Left lung (tissue), 10 donors: Measurements from ENCODE around the gene WBP2. TPM values are rescaled to one million over a fixed set of nuclear protein-coding genes. Genes with fewer than 3 reads are reported as not detected.

Source experiments
- ATAC-seq: fragments of 200-7000 bp; cut with Tn5 transposase; one replicate; pipeline ENCODE4 v1.9.1; 2020; ENCODE audit warnings: moderate library complexity
- DNase-seq, 4 donors: peaks; one replicate each; pipeline ENCODE4 v3.0.0-alpha.2; 2013 to 2020
- H3K27ac ChIP-seq, 2 donors: fragments of 200-600 bp; sonication (generic) in 1 of 2; one replicate each; pipeline versions ENCODE4 v1.5.0 to v1.8.0; 2020 to 2021
- H3K27me3 ChIP-seq, 2 donors: fragments of 200-600 bp; sonication (generic) in 1 of 2; one replicate each; pipeline versions ENCODE4 v1.5.0 to v1.8.0; 2020 to 2021
- H3K36me3 ChIP-seq, 2 donors: fragments of 200-600 bp; sonication (generic) in 1 of 2; one replicate each; pipeline versions ENCODE4 v1.5.0 to v1.8.0; 2020 to 2021
- H3K4me1 ChIP-seq, 2 donors: fragments of 200-600 bp; one replicate each; pipeline ENCODE4 v1.8.0; 2021
- H3K4me3 ChIP-seq, 2 donors: fragments of 200-600 bp; sonication (generic) in 1 of 2; one replicate each; pipeline versions ENCODE4 v1.5.0 to v1.8.0; 2020 to 2021; ENCODE audit warnings: mild to moderate bottlenecking in 1 of 2
- H3K9me3 ChIP-seq, 2 donors: fragments of 200-600 bp; sonication (generic) in 1 of 2; one replicate each; pipeline versions ENCODE4 v1.5.0 to v1.8.0; 2020 to 2021
- intact Hi-C, 2 donors: fragments of 100-400 bp; cut with DNase I; formaldehyde crosslinking; loops; one replicate each; pipeline versions ENCODE4 v1.11.2 to v1.14.2; 2022
- polyA plus RNA-seq, 6 donors: library from polyadenylated mRNA; unstranded; fragments of 120-200 nt; gene quantifications; one replicate each; pipeline ENCODE4 v1.2.1, GENCODE V29; 2013; ENCODE audit not compliant: insufficient read length in 6 of 6
- total RNA-seq, 2 donors: library from RNA; stranded (reverse); fragmentation: NEBNext Ultra II Directional; extraction: Animal tissue kit (Norgen Biotek cat#: 25700); gene quantifications; one replicate each; pipeline ENCODE4 v1.2.1, GENCODE V29; 2021
- TF ChIP-seq, protein P1 (sequence below), 2 donors: fragments of 200-600 bp; sonication (generic) in 1 of 2; IDR thresholded peaks; one replicate each; pipeline versions ENCODE4 v1.5.0 to v1.8.0; 2021; ENCODE audit warnings: antibody characterized with exemption in 2 of 2
- donor health status: DM: no; HTN: yes; CAD: no.
- donor health status: DM: no; HTN: no; CAD: no.

WBP2 gene
- total and polyA plus RNA-seq, 8 donors, result 64.1 to 132 (median 75.6) TPM

DNA sequence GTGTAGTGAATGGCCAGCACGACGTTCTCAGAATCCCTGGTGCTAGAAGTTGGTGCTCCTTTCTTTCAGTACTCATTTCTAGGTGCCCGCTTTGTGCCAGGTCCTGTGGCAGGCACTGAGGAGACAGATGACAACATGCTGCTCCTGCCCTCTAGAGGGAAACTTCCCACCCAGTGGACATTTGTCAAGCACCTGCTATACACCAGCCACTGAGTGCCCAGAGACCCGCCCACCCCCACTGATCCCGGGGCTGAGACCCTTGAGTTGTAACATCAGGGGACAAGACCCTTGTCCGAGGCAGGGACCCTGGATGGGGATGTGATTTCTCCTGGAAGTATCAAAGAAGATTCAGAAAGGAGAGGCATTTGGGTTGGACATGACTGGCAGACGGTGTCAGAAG, 36.0 kb downstream of the WBP2 start:
- no peak for ATAC-seq
- Histone ChIP-seq H3K4me3 (no peak overlapping the region), H3K27ac (no peak overlapping the region), H3K36me3 (peaks cover 0 to 98% of the 10 kb centered on the region in 2 donors), H3K9me3 (no peaks in the 10 kb centered on the region), H3K27me3 (no peaks in the 10 kb centered on the region), H3K4me1 (no peaks in the 10 kb centered on the region)
- no peak for DNase-seq
- intact Hi-C loops, result no loop called here
- TF ChIP-seq, protein P1, sequence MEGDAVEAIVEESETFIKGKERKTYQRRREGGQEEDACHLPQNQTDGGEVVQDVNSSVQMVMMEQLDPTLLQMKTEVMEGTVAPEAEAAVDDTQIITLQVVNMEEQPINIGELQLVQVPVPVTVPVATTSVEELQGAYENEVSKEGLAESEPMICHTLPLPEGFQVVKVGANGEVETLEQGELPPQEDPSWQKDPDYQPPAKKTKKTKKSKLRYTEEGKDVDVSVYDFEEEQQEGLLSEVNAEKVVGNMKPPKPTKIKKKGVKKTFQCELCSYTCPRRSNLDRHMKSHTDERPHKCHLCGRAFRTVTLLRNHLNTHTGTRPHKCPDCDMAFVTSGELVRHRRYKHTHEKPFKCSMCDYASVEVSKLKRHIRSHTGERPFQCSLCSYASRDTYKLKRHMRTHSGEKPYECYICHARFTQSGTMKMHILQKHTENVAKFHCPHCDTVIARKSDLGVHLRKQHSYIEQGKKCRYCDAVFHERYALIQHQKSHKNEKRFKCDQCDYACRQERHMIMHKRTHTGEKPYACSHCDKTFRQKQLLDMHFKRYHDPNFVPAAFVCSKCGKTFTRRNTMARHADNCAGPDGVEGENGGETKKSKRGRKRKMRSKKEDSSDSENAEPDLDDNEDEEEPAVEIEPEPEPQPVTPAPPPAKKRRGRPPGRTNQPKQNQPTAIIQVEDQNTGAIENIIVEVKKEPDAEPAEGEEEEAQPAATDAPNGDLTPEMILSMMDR (IDR thresholded peaks at IDR 0.05), result no peak

DNA sequence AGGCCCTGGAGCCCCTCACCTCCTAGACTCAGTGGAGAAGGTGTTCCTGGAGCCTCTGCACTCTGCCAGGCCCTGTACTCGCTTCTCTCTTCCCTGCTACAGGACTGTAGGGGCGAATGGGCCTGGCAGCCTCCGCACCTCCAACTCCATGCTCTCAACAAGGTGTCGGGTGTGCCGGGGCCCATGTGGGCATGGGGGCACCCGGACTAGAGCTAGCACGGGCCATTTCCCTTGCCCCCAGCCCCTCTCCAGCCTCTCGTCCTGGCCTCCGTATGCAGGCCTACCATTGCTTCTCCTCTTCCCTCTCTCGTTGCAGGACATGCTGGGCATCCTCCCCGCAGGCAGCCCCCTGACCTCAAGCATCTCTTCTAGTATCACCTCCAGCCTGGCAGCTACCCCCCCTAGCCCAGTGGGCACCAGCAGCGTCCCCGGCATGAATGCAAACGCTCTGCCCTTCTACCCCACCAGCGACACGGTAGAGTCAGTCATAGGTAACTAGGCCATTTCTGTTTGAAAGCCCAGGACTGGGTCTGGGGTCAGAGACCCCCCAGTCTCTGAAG, 36.7 kb downstream of the WBP2 start:
- Histone ChIP-seq H3K27ac (no peak overlapping the region), H3K4me3 (no peak overlapping the region), H3K36me3 (peaks cover 0 to 98% of the 10 kb centered on the region in 2 donors), H3K27me3 (no peaks in the 10 kb centered on the region), H3K4me1 (no peaks in the 10 kb centered on the region), H3K9me3 (no peaks in the 10 kb centered on the region)
- intact Hi-C loops, result no loop called here
- ATAC-seq, result no peak
- TF ChIP-seq, protein P1 (IDR thresholded peaks at IDR 0.05), result no peak
- peak in 1 of 4 donors; percentile 66 for DNase-seq

DNA sequence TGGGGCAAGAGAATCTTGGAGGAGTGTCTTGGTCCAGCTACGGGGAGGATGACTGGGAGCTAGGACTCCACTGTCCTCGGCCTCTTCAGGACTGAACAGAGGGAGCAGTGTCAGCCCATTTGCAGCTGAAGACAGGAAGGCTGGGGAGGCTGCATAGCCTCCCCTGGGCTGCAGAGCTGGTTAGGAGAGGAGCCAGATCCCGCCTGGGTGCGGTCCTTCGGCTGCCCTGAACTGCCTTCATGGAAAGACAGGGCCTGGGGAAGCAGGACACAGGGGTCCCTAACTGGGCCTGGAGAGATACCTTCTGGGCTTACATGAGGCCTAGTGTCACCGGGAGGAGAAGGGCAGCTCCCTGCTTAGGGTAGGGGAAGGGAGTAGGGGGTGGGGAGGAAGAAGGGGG, 37.6 kb downstream of the WBP2 start:
- DNase-seq (peak in 1 of 4 donors; percentile 31), ATAC-seq (no peak)
- Histone ChIP-seq H3K27ac (no peak overlapping the region), H3K27me3 (no peaks in the 10 kb centered on the region), H3K4me1 (no peaks in the 10 kb centered on the region), H3K9me3 (no peaks in the 10 kb centered on the region), H3K4me3 (no peak overlapping the region), H3K36me3 (peaks cover 0 to 98% of the 10 kb centered on the region in 2 donors)
- intact Hi-C loops, result no loop called here
- TF ChIP-seq, protein P1 (IDR thresholded peaks at IDR 0.05), result no peak

DNA sequence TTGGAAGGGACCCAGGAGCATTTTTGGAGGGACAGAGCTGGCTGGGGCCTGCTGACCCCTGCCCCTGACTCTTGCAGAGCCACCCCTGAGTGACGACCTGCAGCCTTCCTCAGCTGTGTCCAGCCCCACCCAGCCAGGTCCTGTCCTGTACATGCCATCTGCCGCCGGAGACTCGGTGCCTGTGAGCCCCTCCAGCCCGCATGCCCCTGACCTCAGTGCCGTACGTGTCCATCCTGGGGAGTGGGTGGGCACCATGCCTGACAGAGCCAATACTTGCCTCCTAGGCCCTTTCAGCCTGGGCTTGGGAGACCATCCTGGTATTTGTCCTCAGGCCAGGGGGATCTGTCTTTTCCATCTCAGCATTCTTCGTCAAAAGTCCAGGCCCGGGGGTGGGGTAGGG, 38.4 kb downstream of the WBP2 start:
- TF ChIP-seq, protein P1 (IDR thresholded peaks at IDR 0.05), result no peak
- no peak overlapping the region for H3K27ac ChIP-seq
- intact Hi-C loops, result no loop called here
- DNase-seq, result peak in 1 of 4 donors; percentile 60
- no peaks in the 10 kb centered on the region for H3K27me3 ChIP-seq
- peaks cover 0 to 98% of the 10 kb centered on the region in 2 donors for H3K36me3 ChIP-seq
- no peaks in the 10 kb centered on the region for H3K4me1 ChIP-seq
- H3K4me3 ChIP-seq, result no peak overlapping the region
- H3K9me3 ChIP-seq, result no peaks in the 10 kb centered on the region
- no peak for ATAC-seq

DNA sequence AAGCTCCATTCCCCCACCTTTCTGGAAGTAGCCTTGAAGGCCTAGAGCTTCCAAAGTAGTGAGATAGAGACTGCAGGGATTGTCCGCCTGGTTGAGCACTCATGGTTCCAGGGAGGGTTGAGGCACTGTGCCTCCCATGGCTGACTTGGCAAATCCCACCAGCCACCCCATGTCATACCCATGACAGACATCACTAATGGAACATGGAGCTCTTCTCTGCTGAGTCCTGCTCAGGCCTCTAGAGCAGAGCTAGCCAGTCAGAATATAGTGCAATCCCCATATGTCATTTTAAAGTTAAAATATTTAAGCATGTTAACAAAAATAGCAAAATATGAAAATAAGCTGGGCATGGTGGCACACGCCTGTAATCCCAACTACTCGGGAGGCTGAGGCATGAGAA, 39.7 kb downstream of the WBP2 start:
- TF ChIP-seq, protein P1 (IDR thresholded peaks at IDR 0.05), result no peak
- no peak overlapping the region for H3K4me3 ChIP-seq
- H3K27ac ChIP-seq, result no peak overlapping the region
- H3K27me3 ChIP-seq, result no peaks in the 10 kb centered on the region
- no peaks in the 10 kb centered on the region for H3K9me3 ChIP-seq
- DNase-seq (no peak), ATAC-seq (no peak)
- H3K4me1 ChIP-seq, result no peaks in the 10 kb centered on the region
- intact Hi-C loops, result no loop called here
- peaks cover 0 to 97% of the 10 kb centered on the region in 2 donors for H3K36me3 ChIP-seq
